Spleen (tissue), 11 donors: ENCODE measurements around the gene MRC2. TPM values are rescaled to one million over a fixed set of nuclear protein-coding genes. Genes with fewer than 3 reads are reported as not detected.

Experiments used
- DNase-seq: peaks from one replicate; pipeline ENCODE4 v3.0.0-alpha.2; 2020
- H3K27ac ChIP-seq, 8 donors: fragments of 200-600 bp; sonication (generic) in 7 of 8; 1 replicate in 4 of 8; 2 replicates in 4 of 8; pipeline versions ENCODE4 v1.5.0 to v1.8.0; 2016 to 2021; ENCODE audit warnings: inconsistent platforms in 4 of 8, mild to moderate bottlenecking in 4 of 8, moderate library complexity in 1 of 8
- H3K27me3 ChIP-seq, 7 donors: fragments of 200-600 bp; sonication (generic) in 6 of 7; replicated peaks in 1 of 7; 1 replicate in 4 of 7; 2 replicates in 3 of 7; pipeline versions ENCODE4 v1.5.0 to v1.8.0; 2016 to 2021; ENCODE audit warnings: inconsistent platforms in 3 of 7, mild to moderate bottlenecking in 1 of 7
- H3K36me3 ChIP-seq, 6 donors: fragments of 200-600 bp; sonication (generic) in 5 of 6; 1 replicate in 4 of 6; 2 replicates in 2 of 6; pipeline versions ENCODE4 v1.5.0 to v1.8.0; 2016 to 2021; ENCODE audit warnings: inconsistent platforms in 2 of 6
- H3K4me1 ChIP-seq, 6 donors: fragments of 200-600 bp; sonication (generic) in 5 of 6; 1 replicate in 3 of 6; 2 replicates in 3 of 6; pipeline versions ENCODE4 v1.5.0 to v1.8.0; 2016 to 2021; ENCODE audit warnings: inconsistent platforms in 3 of 6
- H3K4me3 ChIP-seq, 8 donors: fragments of 200-600 bp; sonication (generic) in 7 of 8; 1 replicate in 4 of 8; 2 replicates in 4 of 8; pipeline versions ENCODE4 v1.5.0 to v1.8.0; 2016 to 2021; ENCODE audit warnings: inconsistent platforms in 4 of 8, mild to moderate bottlenecking in 4 of 8, moderate library complexity in 2 of 8
- H3K9me3 ChIP-seq, 8 donors: fragments of 200-600 bp; sonication (generic) in 7 of 8; 1 replicate in 4 of 8; 2 replicates in 4 of 8; pipeline versions ENCODE4 v1.5.0 to v1.8.0; 2016 to 2021; ENCODE audit warnings: inconsistent platforms in 4 of 8
- POLR2A ChIP-seq, 3 donors: fragments of 450-650 bp; IDR thresholded peaks; one replicate each; pipeline ENCODE4 v1.5.1; 2017; ENCODE audit warnings: antibody characterized with exemption in 3 of 3, mild to moderate bottlenecking in 1 of 3
- POLR2AphosphoS5 ChIP-seq, 3 donors: sonication (generic); formaldehyde crosslinking; IDR thresholded peaks; one replicate each; pipeline ENCODE4 v1.5.1; 2017; ENCODE audit warnings: antibody characterized with exemption in 3 of 3
- WGBS, 5 donors: extraction: QIAGEN DNeasy Blood & Tissue Kit in 3 of 5; methylation state at CpG; one replicate each; pipeline versions ENCODE4 v1.1.5 to v1.1.7; 2013 to 2018; 5-methylcytosine and 5-hydroxymethylcytosine counted together
- intact Hi-C: fragments of 100-400 bp; cut with DNase I; formaldehyde crosslinking; loops from one replicate; pipeline ENCODE4 v1.15.0; 2023; ENCODE audit warnings: low total_unique reads
- polyA plus RNA-seq, 3 donors: library from polyadenylated mRNA; stranded (reverse); fragments of 200-250 nt; gene quantifications; one replicate each; pipeline ENCODE4 v1.2.1, GENCODE V29; 2013
- total RNA-seq, 7 donors: library from RNA; depleted of rRNA in 3 of 7; stranded (reverse); fragments of >200 nt in 3 of 7; fragmentation: NEBNext Ultra II Directional in 4 of 7; extraction: Animal tissue kit (Norgen Biotek cat#: 25700) in 4 of 7; gene quantifications; one replicate each; pipeline versions ENCODE4 v1.1.0 to v1.2.1, GENCODE V29; 2016 to 2021
- TF ChIP-seq, protein P1 (sequence below), 11 experiments: fragments of 200-600 bp in 7 of 11; fragments of 450-650 bp in 4 of 11; sonication (generic) in 4 of 11; IDR thresholded peaks in 8 of 11; conservative IDR thresholded peaks in 3 of 11; 1 replicate in 7 of 11; 2 replicates in 4 of 11; pipeline versions ENCODE4 v1.4.0 to v1.8.0; 2016 to 2021; ENCODE audit warnings: antibody characterized with exemption in 11 of 11, inconsistent platforms in 4 of 11, mild to moderate bottlenecking in 1 of 11
- donor health status: healthy with polysubstance abuse.
- donor health status: DM: no; HTN: no; CAD: no; lungs with moderate emphysema.
- donor health status: DM: no; HTN: no; CAD: no.
- donor health status: Bipolar disorder and iron deficiency.
- donor health status: healthy.
- donor health status: DM: no; HTN: no; CAD: no.
- donor health status: DM: yes; HTN: yes; CAD: no.

The MRC2 gene
- total and polyA plus RNA-seq, 10 donors = 4.5 to 75.1 (median 38.7) TPM

GRCh38 chr17:62657690-62658089 is 30.2 kb downstream of the MRC2 start:
- Histone ChIP-seq H3K36me3 (no peaks in the 10 kb centered on the region), H3K9me3 (peaks cover 0 to 14% (median 11%) of the 10 kb centered on the region in 8 donors), H3K27ac (no peak overlapping the region), H3K4me1 (peaks cover 13 to 38% (median 21%) of the 10 kb centered on the region in 6 donors), H3K4me3 (no peak overlapping the region), H3K27me3 (peaks cover 0 to 47% (median 5%) of the 10 kb centered on the region in 7 donors)
- intact Hi-C loops = no loop called here
- no peak for DNase-seq
- TF ChIP-seq, protein P1, sequence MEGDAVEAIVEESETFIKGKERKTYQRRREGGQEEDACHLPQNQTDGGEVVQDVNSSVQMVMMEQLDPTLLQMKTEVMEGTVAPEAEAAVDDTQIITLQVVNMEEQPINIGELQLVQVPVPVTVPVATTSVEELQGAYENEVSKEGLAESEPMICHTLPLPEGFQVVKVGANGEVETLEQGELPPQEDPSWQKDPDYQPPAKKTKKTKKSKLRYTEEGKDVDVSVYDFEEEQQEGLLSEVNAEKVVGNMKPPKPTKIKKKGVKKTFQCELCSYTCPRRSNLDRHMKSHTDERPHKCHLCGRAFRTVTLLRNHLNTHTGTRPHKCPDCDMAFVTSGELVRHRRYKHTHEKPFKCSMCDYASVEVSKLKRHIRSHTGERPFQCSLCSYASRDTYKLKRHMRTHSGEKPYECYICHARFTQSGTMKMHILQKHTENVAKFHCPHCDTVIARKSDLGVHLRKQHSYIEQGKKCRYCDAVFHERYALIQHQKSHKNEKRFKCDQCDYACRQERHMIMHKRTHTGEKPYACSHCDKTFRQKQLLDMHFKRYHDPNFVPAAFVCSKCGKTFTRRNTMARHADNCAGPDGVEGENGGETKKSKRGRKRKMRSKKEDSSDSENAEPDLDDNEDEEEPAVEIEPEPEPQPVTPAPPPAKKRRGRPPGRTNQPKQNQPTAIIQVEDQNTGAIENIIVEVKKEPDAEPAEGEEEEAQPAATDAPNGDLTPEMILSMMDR (IDR thresholded peaks at IDR 0.05 in 8 of 11, conservative IDR thresholded peaks at IDR 0.05 in 3 of 11) = no peak
- TF ChIP-seq POLR2A (IDR thresholded peaks at IDR 0.05) (no peak), POLR2AphosphoS5 (IDR thresholded peaks at IDR 0.05) (no peak)
- 84 to 92% (median 89%) methylated on average over 9 of the region's 9 CpGs for WGBS, 5 donors

DNA sequence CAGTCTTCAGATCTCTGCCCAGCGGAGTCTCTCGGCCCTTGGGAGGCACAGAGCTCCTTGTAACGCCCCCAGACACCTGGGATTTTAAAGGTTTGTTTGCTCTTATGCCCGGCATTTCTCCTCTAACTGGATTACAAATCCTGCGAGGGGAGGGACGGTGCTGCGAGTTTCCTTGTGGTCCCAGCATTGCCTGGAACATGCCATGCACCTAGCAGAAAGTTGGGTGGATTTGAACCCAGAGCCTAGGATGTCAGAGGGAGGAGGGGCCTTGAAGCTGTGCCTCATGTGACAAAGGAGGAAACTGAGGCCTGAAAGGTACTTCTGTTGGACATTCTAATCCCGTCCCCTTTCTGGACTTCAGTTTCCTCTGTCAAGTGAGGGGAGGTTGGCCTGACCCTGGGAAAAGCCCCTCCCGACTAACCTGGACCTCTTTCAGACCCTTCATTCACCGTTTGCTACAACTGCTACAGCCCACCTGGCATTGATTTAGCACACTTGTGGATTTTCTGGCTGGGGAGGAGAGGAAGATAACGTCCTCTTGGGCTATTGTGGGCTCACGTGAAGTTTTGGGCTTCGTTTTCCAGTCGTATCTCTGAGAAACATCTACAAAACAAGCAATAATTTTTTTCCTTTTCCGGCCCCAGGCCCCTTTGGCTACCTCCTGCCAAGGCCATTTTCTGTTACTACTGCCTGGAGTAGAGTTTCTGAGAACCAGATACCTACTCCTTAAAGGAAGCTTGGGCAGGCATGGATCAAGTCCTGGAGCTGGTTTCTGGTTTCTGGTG is 30.9 kb downstream of the MRC2 start:
- TF ChIP-seq POLR2A (IDR thresholded peaks at IDR 0.05) = no peak
- no peak for TF ChIP-seq POLR2AphosphoS5 (IDR thresholded peaks at IDR 0.05)
- TF ChIP-seq, protein P1 (IDR thresholded peaks at IDR 0.05 in 8 of 11, conservative IDR thresholded peaks at IDR 0.05 in 3 of 11) = no peak
- peaks cover 0 to 40% (median 0%) of the 10 kb centered on the region in 7 donors for H3K27me3 ChIP-seq
- no peak overlapping the region for H3K27ac ChIP-seq
- no peak for DNase-seq
- 82 to 86% (median 85%) methylated on average over 15 of the region's 15 CpGs for WGBS, 5 donors
- H3K4me1 ChIP-seq = peaks cover 8 to 31% (median 15%) of the 10 kb centered on the region in 6 donors
- H3K9me3 ChIP-seq = peaks cover 0 to 14% (median 11%) of the 10 kb centered on the region in 8 donors
- intact Hi-C loops = no loop called here
- H3K36me3 ChIP-seq = no peaks in the 10 kb centered on the region
- H3K4me3 ChIP-seq = no peak overlapping the region

DNA sequence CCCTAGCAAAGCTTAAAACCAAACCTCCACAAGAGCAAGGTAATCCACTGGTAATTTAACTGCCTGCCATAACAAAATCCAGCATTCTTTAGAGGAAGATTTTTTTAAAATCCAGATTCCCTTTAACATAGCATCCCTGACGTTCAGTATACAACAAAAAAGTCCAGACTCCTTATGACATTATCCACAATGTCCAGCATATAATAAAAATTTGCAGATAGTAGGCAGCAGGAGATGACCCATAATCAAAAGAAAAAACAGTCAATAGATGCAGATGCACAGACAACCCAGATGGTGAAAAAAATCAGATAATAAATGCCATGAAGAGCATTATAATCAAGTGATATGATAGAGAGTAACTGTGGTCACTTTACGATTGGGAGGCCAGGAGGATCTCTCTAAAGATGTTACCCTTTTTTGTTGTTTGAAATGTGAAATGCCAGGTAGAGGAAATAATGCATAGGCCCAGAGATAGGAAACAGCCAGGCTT is 33.2 kb downstream of the MRC2 start:
- Histone ChIP-seq H3K27me3 (peaks cover 0 to 21% (median 0%) of the 10 kb centered on the region in 7 donors), H3K36me3 (no peaks in the 10 kb centered on the region), H3K4me3 (no peak overlapping the region), H3K9me3 (peaks cover 0 to 14% (median 11%) of the 10 kb centered on the region in 8 donors), H3K4me1 (peaks cover 0 to 8% (median 0%) of the 10 kb centered on the region in 6 donors), H3K27ac (no peak overlapping the region)
- DNase-seq = no peak
- intact Hi-C loops = no loop called here
- 91 to 96% (median 94%) methylated on average over 2 of the region's 2 CpGs for WGBS, 5 donors
- TF ChIP-seq POLR2AphosphoS5 (IDR thresholded peaks at IDR 0.05) (no peak), POLR2A (IDR thresholded peaks at IDR 0.05) (no peak)
- TF ChIP-seq, protein P1 (IDR thresholded peaks at IDR 0.05 in 8 of 11, conservative IDR thresholded peaks at IDR 0.05 in 3 of 11) = no peak

- 90 to 100% (median 94%) methylated on average over 1 of the region's 1 CpG for WGBS, 5 donors
- no peak overlapping the region for H3K4me3 ChIP-seq
- DNase-seq = no peak
- no peak overlapping the region for H3K27ac ChIP-seq
- H3K9me3 ChIP-seq = peaks cover 0 to 14% (median 11%) of the 10 kb centered on the region in 8 donors
- TF ChIP-seq POLR2AphosphoS5 (IDR thresholded peaks at IDR 0.05) (no peak), POLR2A (IDR thresholded peaks at IDR 0.05) (no peak)
- TF ChIP-seq, protein P1 (IDR thresholded peaks at IDR 0.05 in 8 of 11, conservative IDR thresholded peaks at IDR 0.05 in 3 of 11) = no peak
- peaks cover 0 to 5% (median 0%) of the 10 kb centered on the region in 6 donors for H3K4me1 ChIP-seq
- intact Hi-C loops = no loop called here
- peaks cover 0 to 17% (median 0%) of the 10 kb centered on the region in 7 donors for H3K27me3 ChIP-seq
- H3K36me3 ChIP-seq = no peaks in the 10 kb centered on the region
Observed at GRCh38 chr17:62661337-62661736, 33.9 kb downstream of the MRC2 start.
